ENCODE measurements around the gene CLIC4.

DNA sequence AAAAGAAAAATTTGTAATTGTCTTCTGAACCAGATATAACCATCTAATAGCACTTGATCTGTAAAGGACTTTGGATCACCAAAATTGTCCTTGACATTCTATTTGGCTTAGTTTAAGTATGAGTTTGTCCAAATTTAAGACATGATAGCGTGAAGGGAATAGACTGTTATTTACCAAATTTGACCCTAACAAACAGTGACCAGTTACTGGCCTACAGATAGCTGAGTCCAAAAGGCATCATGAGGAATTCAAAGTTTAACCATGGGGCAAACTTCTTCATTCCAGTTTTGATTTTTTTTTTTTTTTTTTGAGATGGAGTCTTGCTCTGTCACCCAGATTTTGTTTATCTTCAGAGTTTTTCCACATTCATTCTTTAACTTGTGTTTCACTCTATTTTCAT is 38.5 kb downstream of the CLIC4 start:
- TF ChIP-seq, protein P1, sequence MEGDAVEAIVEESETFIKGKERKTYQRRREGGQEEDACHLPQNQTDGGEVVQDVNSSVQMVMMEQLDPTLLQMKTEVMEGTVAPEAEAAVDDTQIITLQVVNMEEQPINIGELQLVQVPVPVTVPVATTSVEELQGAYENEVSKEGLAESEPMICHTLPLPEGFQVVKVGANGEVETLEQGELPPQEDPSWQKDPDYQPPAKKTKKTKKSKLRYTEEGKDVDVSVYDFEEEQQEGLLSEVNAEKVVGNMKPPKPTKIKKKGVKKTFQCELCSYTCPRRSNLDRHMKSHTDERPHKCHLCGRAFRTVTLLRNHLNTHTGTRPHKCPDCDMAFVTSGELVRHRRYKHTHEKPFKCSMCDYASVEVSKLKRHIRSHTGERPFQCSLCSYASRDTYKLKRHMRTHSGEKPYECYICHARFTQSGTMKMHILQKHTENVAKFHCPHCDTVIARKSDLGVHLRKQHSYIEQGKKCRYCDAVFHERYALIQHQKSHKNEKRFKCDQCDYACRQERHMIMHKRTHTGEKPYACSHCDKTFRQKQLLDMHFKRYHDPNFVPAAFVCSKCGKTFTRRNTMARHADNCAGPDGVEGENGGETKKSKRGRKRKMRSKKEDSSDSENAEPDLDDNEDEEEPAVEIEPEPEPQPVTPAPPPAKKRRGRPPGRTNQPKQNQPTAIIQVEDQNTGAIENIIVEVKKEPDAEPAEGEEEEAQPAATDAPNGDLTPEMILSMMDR (IDR thresholded peaks at IDR 0.05), result no peak
- no peak for TF ChIP-seq POLR2A (IDR thresholded peaks at IDR 0.05)
